ENCODE data around the gene GNG3. TPM values are rescaled to one million over a fixed set of nuclear protein-coding genes. Genes with fewer than 3 reads are reported as not detected.

The GNG3 gene
- total and polyA plus RNA-seq, 2 experiments from 2014 or later: 0.23 to 1.2 TPM

- Histone ChIP-seq H2AFZ (no peak overlapping the region), H3K4me3 (no peak overlapping the region), H3K4me1 (ENCODE audit: insufficient read depth) (peaks cover 16% of the 10 kb centered on the region), H3K79me2 (peaks cover 96% of the 10 kb centered on the region), H3K36me3 (replicated peaks; ENCODE audit: insufficient read depth, low read depth) (peaks cover 12% of the 10 kb centered on the region), H3K9me3 (ENCODE audit: low read depth) (no peaks in the 10 kb centered on the region), H3K27ac (no peak overlapping the region), H3K4me2 (no peak overlapping the region), H3K27me3 (no peaks in the 10 kb centered on the region), H4K20me1 (ENCODE audit: insufficient read depth, poor library complexity, severe bottlenecking) (peaks cover 49% of the 10 kb centered on the region), H3K9me2 (replicated peaks; ENCODE audit: insufficient read depth) (no peaks in the 10 kb centered on the region)
- TF ChIP-seq EZH2phosphoT487 (IDR thresholded peaks at IDR 0.05; ENCODE audit: low read depth, severe bottlenecking, unreplicated experiment): no peak
- TF ChIP-seq CTCF (IDR thresholded peaks at IDR 0.05; ENCODE audit: poor library complexity): peak; percentile 15
- DNase-seq (ENCODE audit: low spot score): peak; percentile 51
- 48% methylated on average over 7 of the region's 7 CpGs for WGBS (ENCODE audit: low lambda C conversion rate, missing lambda C conversion rate)
Measured at GRCh38 chr11:62721994-62722393, 14.5 kb downstream of the GNG3 start.

- peaks cover 16% of the 10 kb centered on the region for H3K4me1 ChIP-seq (ENCODE audit: insufficient read depth)
Measured at GRCh38 chr11:62724171-62724570, 16.7 kb downstream of the GNG3 start.

GRCh38 chr11:62725646-62726045, 18.2 kb downstream of the GNG3 start:
- H4K20me1 ChIP-seq (ENCODE audit: insufficient read depth, poor library complexity, severe bottlenecking): peaks cover 45% of the 10 kb centered on the region
- H3K27ac ChIP-seq: peak overlapping the region; percentile 91
- H3K9me2 ChIP-seq (replicated peaks; ENCODE audit: insufficient read depth): no peaks in the 10 kb centered on the region
- peak overlapping the region; percentile 89 for H3K4me2 ChIP-seq
- no peak for TF ChIP-seq EZH2 (IDR thresholded peaks at IDR 0.05; ENCODE audit: borderline replicate concordance)
- no peak for TF ChIP-seq EZH2phosphoT487 (IDR thresholded peaks at IDR 0.05; ENCODE audit: low read depth, severe bottlenecking, unreplicated experiment)
- TF ChIP-seq CTCF (IDR thresholded peaks at IDR 0.05; ENCODE audit: poor library complexity): no peak
- 2% methylated on average over 7 of the region's 7 CpGs for WGBS (ENCODE audit: low lambda C conversion rate, missing lambda C conversion rate)
- no peaks in the 10 kb centered on the region for H3K9me3 ChIP-seq (ENCODE audit: low read depth)
- H3K4me1 ChIP-seq (ENCODE audit: insufficient read depth): peaks cover 16% of the 10 kb centered on the region
- H3K4me3 ChIP-seq: peak overlapping the region; percentile 12
- H3K27me3 ChIP-seq: no peaks in the 10 kb centered on the region
- DNase-seq (ENCODE audit: low spot score): no peak
- peaks cover 12% of the 10 kb centered on the region for H3K36me3 ChIP-seq (replicated peaks; ENCODE audit: insufficient read depth, low read depth)
- peaks cover 80% of the 10 kb centered on the region for H3K79me2 ChIP-seq
- H2AFZ ChIP-seq: no peak overlapping the region

More at GRCh38 chr11:62724171-62724570, 16.7 kb downstream of the GNG3 start:
- Histone ChIP-seq H3K27ac (no peak overlapping the region), H3K36me3 (replicated peaks; ENCODE audit: insufficient read depth, low read depth) (peaks cover 12% of the 10 kb centered on the region), H3K79me2 (peaks cover 80% of the 10 kb centered on the region), H4K20me1 (ENCODE audit: insufficient read depth, poor library complexity, severe bottlenecking) (peaks cover 45% of the 10 kb centered on the region), H3K9me2 (replicated peaks; ENCODE audit: insufficient read depth) (no peaks in the 10 kb centered on the region), H3K9me3 (ENCODE audit: low read depth) (no peaks in the 10 kb centered on the region), H3K4me2 (peak overlapping the region; percentile 89), H3K27me3 (no peaks in the 10 kb centered on the region), H2AFZ (no peak overlapping the region), H3K4me3 (peak overlapping the region; percentile 12)
- DNase-seq (ENCODE audit: low spot score): no peak
- TF ChIP-seq EZH2 (IDR thresholded peaks at IDR 0.05; ENCODE audit: borderline replicate concordance): no peak
- TF ChIP-seq EZH2phosphoT487 (IDR thresholded peaks at IDR 0.05; ENCODE audit: low read depth, severe bottlenecking, unreplicated experiment): no peak
- no peak for TF ChIP-seq CTCF (IDR thresholded peaks at IDR 0.05; ENCODE audit: poor library complexity)
- 60% methylated on average over 8 of the region's 8 CpGs for WGBS (ENCODE audit: low lambda C conversion rate, missing lambda C conversion rate)
